ENCODE measurements around the gene YTHDF1. TPM values are rescaled to one million over a fixed set of nuclear protein-coding genes. Genes with fewer than 3 reads are reported as not detected.

The YTHDF1 gene
- total RNA-seq, 1 donor from 2014 or later, result 20.4 TPM

DNA sequence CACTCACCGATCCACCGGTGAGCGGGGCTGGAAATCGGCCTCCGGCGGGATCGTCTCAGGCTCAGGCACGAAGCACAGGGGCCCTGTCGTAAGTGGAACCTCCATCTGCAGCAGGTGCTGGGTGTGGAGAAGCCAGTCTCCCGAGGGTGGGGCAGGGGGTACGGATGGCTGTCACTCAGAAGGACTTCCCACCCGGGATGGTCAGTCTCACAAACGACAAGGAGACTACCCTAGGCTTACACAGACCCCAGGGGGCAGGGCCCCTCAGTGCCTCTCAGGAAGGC lies 27.8 kb downstream of the YTHDF1 start:
- no peak overlapping the region for H3K4me3 ChIP-seq (ENCODE audit: low read depth, low read length)
- TF ChIP-seq, protein P1, sequence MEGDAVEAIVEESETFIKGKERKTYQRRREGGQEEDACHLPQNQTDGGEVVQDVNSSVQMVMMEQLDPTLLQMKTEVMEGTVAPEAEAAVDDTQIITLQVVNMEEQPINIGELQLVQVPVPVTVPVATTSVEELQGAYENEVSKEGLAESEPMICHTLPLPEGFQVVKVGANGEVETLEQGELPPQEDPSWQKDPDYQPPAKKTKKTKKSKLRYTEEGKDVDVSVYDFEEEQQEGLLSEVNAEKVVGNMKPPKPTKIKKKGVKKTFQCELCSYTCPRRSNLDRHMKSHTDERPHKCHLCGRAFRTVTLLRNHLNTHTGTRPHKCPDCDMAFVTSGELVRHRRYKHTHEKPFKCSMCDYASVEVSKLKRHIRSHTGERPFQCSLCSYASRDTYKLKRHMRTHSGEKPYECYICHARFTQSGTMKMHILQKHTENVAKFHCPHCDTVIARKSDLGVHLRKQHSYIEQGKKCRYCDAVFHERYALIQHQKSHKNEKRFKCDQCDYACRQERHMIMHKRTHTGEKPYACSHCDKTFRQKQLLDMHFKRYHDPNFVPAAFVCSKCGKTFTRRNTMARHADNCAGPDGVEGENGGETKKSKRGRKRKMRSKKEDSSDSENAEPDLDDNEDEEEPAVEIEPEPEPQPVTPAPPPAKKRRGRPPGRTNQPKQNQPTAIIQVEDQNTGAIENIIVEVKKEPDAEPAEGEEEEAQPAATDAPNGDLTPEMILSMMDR (conservative IDR thresholded peaks at IDR 0.05; ENCODE audit: low read depth, low read length), result no peak

DNA sequence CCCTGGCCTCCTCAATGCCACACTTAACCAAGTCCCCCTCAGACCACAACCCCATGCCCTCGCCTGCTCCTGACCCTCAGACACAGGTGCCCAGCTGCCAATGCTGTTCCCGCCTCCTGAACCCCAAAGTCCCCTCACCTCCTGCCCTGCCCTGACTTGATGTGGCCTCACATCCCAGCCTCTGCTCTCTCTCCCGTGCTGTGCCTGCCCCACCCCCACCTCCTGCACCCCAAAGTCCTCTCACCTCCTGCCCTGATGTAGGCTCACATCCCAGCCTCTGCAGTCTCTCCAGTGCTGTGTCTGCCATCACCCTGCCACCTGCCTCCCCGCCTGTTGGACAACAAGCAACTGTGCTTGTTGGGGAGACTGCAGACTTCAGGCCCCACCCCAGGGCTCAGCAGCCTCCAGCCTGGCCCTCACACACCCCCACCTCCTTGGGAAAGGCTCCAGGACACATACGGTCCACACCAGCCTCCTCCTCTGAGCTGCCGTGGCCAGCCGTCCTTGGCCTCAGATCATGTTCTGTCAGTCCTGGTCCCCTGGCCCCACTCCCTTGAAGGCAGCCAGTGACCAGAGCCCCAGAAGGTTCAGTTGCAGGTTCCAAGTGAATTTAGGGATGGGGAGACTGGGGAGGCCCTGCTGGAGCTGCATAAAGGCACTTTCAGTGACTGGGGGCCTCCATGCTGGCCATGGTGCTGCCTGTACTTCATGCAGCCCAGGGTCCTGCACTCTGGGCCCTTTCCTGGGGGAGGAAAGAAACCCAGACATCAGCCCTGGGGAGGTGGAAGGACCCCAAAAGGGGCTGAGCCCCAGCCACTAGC lies 28.4 kb downstream of the YTHDF1 start:
- TF ChIP-seq, protein P1 (conservative IDR thresholded peaks at IDR 0.05; ENCODE audit: low read depth, low read length), result no peak
- DNase-seq (ENCODE audit: low read depth), result no peak
- H3K4me3 ChIP-seq (ENCODE audit: low read depth, low read length), result no peak overlapping the region

More for the DNA sequence above, 27.8 kb downstream of the YTHDF1 start:
- no peak for DNase-seq (ENCODE audit: low read depth)

DNA sequence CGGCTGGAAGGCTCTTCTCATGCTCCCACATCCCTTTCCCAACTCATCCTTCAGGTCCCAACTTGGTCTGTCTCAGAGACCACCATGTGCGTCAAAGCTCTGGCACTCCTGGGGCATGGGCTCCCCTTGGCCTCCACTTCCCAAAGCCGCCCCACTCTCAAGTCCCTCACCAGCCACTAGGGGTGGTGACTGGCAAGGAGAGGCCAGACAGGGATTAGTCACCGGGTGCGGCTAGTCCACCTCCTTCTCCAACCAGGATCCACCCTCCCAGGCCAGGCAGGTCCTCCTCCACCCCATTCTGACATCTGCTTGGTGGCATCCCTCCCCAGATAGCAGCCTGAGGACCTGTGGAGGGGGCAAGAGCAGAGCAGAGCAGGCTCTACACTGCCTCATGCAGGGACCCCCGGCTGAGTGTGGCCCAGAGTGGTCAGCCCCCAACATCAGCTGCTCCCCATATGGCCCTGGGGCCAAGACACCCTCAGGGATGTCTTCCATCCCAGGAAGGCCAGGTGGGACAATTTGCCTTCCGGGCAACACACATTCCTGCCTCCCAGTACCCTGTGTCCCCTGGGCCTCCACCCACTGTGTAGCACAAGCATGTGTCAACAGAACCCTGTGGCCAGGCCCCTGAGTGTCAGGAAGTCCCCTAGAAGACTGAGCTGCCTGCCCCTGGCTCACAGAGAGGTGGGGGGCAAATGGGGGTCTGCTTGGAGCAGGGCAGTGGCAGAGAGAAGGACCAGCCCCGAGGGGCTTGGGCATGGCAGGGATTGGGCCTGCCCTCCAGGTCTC lies 29.2 kb downstream of the YTHDF1 start:
- no peak for DNase-seq (ENCODE audit: low read depth)
- H3K4me3 ChIP-seq (ENCODE audit: low read depth, low read length), result no peak overlapping the region
- TF ChIP-seq, protein P1 (conservative IDR thresholded peaks at IDR 0.05; ENCODE audit: low read depth, low read length), result peak; percentile 48

GRCh38 chr20:63186084-63186483 lies 29.8 kb downstream of the YTHDF1 start:
- no peak overlapping the region for H3K4me3 ChIP-seq (ENCODE audit: low read depth, low read length)
- DNase-seq (ENCODE audit: low read depth), result no peak
- TF ChIP-seq, protein P1 (conservative IDR thresholded peaks at IDR 0.05; ENCODE audit: low read depth, low read length), result no peak

DNA sequence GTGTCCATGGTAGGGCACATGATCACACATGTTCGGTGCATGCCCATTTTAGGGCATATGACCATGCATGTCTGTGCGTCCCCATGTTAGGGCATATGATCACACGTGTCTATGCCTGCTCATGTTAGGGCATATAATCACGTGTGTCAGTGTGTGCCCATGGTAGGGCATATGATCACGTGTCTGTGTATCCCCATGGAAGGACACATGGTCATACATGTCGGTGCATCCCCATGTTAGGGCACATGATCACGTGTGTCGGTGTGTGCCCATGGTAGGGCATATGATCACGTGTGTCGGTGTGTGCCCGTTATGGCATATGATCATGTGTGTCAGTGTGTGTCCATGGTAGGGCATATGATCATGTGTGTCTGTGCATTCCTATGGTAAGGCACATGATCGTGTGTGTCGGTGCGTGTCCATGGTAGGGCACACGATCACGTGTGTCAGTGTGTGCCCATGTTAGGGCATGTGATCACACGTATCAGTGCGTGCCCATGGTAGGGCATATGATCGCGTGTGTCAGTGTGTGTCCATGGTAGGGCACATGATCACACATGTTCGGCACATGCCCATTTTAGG lies 30.6 kb downstream of the YTHDF1 start:
- TF ChIP-seq, protein P1 (conservative IDR thresholded peaks at IDR 0.05; ENCODE audit: low read depth, low read length), result no peak
- no peak overlapping the region for H3K4me3 ChIP-seq (ENCODE audit: low read depth, low read length)
- DNase-seq (ENCODE audit: low read depth), result no peak

- TF ChIP-seq, protein P1 (conservative IDR thresholded peaks at IDR 0.05; ENCODE audit: low read depth, low read length), result peak; percentile 90
- no peak for DNase-seq (ENCODE audit: low read depth)
- no peak overlapping the region for H3K4me3 ChIP-seq (ENCODE audit: low read depth, low read length)
Measured at GRCh38 chr20:63183422-63184146, 32.3 kb downstream of the YTHDF1 start.

All from epithelial cell of proximal tubule (primary cell).